Measurements from ENCODE around the gene IFIT2.

IFIT2 gene

DNA sequence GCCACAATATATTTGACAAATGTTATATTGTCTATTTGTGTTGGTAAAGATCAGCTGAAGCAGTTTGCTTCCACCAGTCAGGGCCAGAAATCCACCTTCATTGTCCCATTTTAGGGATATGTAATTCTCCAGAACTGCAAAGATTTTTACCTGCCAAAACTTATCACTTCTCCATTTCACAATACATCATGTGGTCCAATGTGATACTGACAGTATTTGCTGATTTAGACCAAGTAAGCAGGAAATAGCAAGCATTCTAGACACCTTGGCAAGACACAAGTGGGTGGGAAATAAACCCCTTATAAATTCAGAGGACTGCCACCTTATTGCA lies 31.7 kb upstream of the IFIT2 start:
- TF ChIP-seq, protein P1, sequence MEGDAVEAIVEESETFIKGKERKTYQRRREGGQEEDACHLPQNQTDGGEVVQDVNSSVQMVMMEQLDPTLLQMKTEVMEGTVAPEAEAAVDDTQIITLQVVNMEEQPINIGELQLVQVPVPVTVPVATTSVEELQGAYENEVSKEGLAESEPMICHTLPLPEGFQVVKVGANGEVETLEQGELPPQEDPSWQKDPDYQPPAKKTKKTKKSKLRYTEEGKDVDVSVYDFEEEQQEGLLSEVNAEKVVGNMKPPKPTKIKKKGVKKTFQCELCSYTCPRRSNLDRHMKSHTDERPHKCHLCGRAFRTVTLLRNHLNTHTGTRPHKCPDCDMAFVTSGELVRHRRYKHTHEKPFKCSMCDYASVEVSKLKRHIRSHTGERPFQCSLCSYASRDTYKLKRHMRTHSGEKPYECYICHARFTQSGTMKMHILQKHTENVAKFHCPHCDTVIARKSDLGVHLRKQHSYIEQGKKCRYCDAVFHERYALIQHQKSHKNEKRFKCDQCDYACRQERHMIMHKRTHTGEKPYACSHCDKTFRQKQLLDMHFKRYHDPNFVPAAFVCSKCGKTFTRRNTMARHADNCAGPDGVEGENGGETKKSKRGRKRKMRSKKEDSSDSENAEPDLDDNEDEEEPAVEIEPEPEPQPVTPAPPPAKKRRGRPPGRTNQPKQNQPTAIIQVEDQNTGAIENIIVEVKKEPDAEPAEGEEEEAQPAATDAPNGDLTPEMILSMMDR (IDR thresholded peaks at IDR 0.05; ENCODE audit: insufficient read depth, low read depth, low read length, missing control alignments) = no peak
- no peak overlapping the region for H3K4me3 ChIP-seq (ENCODE audit: low read length)
- DNase-seq (ENCODE audit: low read depth) = no peak

GRCh38 chr10:89271532-89271931 lies 30.3 kb upstream of the IFIT2 start:
- DNase-seq (ENCODE audit: low read depth) = no peak
- H3K4me3 ChIP-seq (ENCODE audit: low read length) = no peak overlapping the region
- TF ChIP-seq, protein P1 (IDR thresholded peaks at IDR 0.05; ENCODE audit: insufficient read depth, low read depth, low read length, missing control alignments) = no peak

DNA sequence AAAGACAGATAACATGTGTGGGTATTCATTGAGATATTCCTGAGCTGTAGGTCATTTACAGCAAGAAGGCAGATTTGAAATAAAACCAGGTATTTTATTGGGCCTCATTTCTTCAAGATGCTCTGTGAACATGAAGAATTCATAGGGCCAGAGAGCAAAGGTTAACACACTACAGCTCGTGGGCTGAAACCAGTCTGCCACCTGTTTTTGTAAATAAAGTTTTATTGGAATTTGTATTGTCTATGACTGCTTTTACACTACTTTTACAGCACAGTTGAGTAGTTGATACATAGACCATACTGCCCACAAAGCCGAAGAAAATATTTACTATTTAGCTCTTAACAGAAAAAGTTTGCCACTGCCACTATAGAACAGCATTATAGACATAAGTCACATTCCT lies 28.2 kb upstream of the IFIT2 start:
- TF ChIP-seq, protein P1 (IDR thresholded peaks at IDR 0.05; ENCODE audit: insufficient read depth, low read depth, low read length, missing control alignments) = no peak
- no peak for DNase-seq (ENCODE audit: low read depth)

DNA sequence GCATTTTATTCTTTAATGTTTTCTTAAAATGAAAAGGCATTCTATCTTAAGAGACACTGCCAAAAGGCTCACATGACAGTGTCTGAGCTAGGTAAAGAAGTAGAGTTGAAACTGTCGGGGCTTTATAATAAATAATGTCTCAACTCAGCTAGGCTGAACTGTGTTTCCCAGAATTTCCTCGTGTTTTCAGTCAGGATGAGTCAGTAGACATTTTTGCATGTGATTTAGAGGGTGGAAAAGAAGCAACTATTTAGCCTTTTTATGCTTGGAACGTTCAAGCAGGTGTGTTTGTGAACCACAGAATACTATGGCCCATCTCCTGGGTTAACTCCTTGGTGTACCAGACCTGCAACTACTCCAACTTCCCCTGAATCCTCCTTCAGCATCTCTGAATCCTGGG lies 26.9 kb upstream of the IFIT2 start:
- TF ChIP-seq, protein P1 (IDR thresholded peaks at IDR 0.05; ENCODE audit: insufficient read depth, low read depth, low read length, missing control alignments) = no peak

More for the DNA sequence above, 28.2 kb upstream of the IFIT2 start:
- H3K4me3 ChIP-seq (ENCODE audit: low read length) = no peak overlapping the region

GRCh38 chr10:89275383-89275782 lies 26.5 kb upstream of the IFIT2 start:
- TF ChIP-seq, protein P1 (IDR thresholded peaks at IDR 0.05; ENCODE audit: insufficient read depth, low read depth, low read length, missing control alignments) = peak; percentile 5
- H3K4me3 ChIP-seq (ENCODE audit: low read length) = no peak overlapping the region
- peak; percentile 96 for DNase-seq (ENCODE audit: low read depth)

More for the DNA sequence above, 26.9 kb upstream of the IFIT2 start:
- H3K4me3 ChIP-seq (ENCODE audit: low read length) = no peak overlapping the region
- peak; percentile 58 for DNase-seq (ENCODE audit: low read depth)

DNA sequence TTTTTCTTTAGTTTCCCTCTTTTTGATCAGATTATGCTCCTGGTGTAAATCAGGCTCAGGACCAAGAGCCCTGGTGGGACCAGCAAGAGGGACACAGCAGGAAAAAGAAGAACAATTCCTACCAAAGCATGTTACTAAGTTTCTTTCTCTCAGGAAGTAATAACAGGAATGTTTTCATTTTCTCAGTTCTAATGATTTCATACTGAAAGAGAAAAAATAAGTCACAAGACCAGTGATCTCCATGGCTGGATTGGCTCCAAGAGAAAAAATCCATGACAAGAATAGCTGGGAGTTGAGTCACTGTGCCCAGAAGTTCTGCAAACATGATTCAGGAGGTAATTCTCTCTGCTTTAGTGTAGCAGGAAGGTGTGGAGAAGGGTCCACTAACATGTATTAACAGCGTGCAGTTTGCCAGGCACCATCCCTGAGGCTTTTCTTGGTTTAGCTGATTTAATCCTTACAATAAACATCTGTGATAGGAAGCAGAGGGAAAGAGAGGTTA lies 23.8 kb upstream of the IFIT2 start:
- TF ChIP-seq, protein P1 (IDR thresholded peaks at IDR 0.05; ENCODE audit: insufficient read depth, low read depth, low read length, missing control alignments) = no peak
- no peak overlapping the region for H3K4me3 ChIP-seq (ENCODE audit: low read length)
- peak; percentile 99 for DNase-seq (ENCODE audit: low read depth)

GRCh38 chr10:89278900-89279392 lies 22.9 kb upstream of the IFIT2 start:
- no peak for DNase-seq (ENCODE audit: low read depth)
- no peak overlapping the region for H3K4me3 ChIP-seq (ENCODE audit: low read length)
- TF ChIP-seq, protein P1 (IDR thresholded peaks at IDR 0.05; ENCODE audit: insufficient read depth, low read depth, low read length, missing control alignments) = no peak
